ENCODE measurements around the gene MCF2L2.

Gene MCF2L2

DNA sequence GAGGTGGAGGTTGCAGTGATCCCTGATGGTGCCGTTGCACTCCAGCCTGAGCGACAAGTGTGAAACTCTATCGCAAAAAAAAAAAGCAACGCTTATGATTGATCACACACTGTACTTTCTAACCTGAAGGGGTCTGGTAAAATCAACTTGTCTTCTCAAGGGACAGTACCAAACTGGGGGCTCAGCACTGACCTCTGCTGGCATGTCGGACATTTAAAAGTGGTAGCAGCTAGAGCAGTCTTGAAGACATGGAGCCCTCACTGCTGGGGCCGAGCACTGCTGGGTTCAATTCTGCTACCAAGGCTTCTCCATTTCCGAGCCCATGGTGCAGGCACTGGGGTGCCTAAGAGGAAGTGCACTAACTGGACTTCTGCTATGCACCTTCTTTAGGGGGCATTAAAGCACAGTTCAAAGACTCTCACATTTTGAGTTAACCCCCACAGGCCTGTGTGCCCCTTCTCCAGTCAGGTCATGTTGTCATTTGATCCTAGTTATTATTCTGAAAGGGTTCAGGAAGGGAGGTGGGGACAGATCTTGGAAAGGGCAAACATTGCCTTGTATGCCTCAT is 239.4 kb downstream of the MCF2L2 start:
- POLR2A ChIA-PET, result no interaction called here
- H3K4me1 ChIP-seq (ENCODE audit: control insufficient read depth, insufficient read depth, low read length), result no peaks in the 10 kb centered on the region; the same call in 1 of the 2 replicates
- no peak overlapping the region for H3K27ac ChIP-seq (ENCODE audit: extremely low read depth, low read depth, low read length)
- no peak overlapping the region for H3K4me3 ChIP-seq (ENCODE audit: low read depth, low read length)
- TF ChIP-seq MYNN (tag by site-specific recombination; IDR thresholded peaks at IDR 0.05; ENCODE audit: borderline replicate concordance), result no peak
- TF ChIP-seq, protein P1, sequence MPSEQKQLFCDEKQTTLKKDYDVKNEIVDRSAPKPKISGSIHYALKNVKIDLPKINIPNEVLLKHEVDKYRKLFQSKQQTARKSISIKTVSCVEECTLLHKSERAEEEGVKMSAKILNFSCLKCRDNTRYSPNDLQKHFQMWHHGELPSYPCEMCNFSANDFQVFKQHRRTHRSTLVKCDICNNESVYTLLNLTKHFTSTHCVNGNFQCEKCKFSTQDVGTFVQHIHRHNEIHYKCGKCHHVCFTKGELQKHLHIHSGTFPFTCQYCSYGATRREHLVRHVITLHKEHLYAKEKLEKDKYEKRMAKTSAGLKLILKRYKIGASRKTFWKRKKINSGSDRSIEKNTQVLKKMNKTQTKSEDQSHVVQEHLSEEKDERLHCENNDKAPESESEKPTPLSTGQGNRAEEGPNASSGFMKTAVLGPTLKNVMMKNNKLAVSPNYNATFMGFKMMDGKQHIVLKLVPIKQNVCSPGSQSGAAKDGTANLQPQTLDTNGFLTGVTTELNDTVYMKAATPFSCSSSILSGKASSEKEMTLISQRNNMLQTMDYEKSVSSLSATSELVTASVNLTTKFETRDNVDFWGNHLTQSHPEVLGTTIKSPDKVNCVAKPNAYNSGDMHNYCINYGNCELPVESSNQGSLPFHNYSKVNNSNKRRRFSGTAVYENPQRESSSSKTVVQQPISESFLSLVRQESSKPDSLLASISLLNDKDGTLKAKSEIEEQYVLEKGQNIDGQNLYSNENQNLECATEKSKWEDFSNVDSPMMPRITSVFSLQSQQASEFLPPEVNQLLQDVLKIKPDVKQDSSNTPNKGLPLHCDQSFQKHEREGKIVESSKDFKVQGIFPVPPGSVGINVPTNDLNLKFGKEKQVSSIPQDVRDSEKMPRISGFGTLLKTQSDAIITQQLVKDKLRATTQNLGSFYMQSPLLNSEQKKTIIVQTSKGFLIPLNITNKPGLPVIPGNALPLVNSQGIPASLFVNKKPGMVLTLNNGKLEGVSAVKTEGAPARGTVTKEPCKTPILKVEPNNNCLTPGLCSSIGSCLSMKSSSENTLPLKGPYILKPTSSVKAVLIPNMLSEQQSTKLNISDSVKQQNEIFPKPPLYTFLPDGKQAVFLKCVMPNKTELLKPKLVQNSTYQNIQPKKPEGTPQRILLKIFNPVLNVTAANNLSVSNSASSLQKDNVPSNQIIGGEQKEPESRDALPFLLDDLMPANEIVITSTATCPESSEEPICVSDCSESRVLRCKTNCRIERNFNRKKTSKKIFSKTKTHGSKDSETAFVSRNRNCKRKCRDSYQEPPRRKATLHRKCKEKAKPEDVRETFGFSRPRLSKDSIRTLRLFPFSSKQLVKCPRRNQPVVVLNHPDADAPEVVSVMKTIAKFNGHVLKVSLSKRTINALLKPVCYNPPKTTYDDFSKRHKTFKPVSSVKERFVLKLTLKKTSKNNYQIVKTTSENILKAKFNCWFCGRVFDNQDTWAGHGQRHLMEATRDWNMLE (tag by site-specific recombination; conservative IDR thresholded peaks at IDR 0.05; ENCODE audit: low read depth), result no peak
- no peak for TF ChIP-seq KLF9 (tag by site-specific recombination; IDR thresholded peaks at IDR 0.05; ENCODE audit: low read depth)
- TF ChIP-seq ZBTB1 (tag by site-specific recombination; IDR thresholded peaks at IDR 0.05), result no peak
- no peak for TF ChIP-seq ZNF704 (tag by site-specific recombination; IDR thresholded peaks at IDR 0.05)
- TF ChIP-seq, protein P2, sequence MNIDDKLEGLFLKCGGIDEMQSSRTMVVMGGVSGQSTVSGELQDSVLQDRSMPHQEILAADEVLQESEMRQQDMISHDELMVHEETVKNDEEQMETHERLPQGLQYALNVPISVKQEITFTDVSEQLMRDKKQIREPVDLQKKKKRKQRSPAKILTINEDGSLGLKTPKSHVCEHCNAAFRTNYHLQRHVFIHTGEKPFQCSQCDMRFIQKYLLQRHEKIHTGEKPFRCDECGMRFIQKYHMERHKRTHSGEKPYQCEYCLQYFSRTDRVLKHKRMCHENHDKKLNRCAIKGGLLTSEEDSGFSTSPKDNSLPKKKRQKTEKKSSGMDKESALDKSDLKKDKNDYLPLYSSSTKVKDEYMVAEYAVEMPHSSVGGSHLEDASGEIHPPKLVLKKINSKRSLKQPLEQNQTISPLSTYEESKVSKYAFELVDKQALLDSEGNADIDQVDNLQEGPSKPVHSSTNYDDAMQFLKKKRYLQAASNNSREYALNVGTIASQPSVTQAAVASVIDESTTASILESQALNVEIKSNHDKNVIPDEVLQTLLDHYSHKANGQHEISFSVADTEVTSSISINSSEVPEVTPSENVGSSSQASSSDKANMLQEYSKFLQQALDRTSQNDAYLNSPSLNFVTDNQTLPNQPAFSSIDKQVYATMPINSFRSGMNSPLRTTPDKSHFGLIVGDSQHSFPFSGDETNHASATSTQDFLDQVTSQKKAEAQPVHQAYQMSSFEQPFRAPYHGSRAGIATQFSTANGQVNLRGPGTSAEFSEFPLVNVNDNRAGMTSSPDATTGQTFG (tag by site-specific recombination; IDR thresholded peaks at IDR 0.05; ENCODE audit: borderline replicate concordance), result no peak
- TF ChIP-seq, protein P3, sequence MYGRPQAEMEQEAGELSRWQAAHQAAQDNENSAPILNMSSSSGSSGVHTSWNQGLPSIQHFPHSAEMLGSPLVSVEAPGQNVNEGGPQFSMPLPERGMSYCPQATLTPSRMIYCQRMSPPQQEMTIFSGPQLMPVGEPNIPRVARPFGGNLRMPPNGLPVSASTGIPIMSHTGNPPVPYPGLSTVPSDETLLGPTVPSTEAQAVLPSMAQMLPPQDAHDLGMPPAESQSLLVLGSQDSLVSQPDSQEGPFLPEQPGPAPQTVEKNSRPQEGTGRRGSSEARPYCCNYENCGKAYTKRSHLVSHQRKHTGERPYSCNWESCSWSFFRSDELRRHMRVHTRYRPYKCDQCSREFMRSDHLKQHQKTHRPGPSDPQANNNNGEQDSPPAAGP (tag by site-specific recombination; IDR thresholded peaks at IDR 0.05), result no peak
- no peak for TF ChIP-seq GLI2 (tag by site-specific recombination; IDR thresholded peaks at IDR 0.05; ENCODE audit: borderline replicate concordance, low read depth)
- H3K9me3 ChIP-seq (ENCODE audit: control insufficient read depth, insufficient read depth, low read depth, low read length), result no peaks in the 10 kb centered on the region
- H3K36me3 ChIP-seq (ENCODE audit: control insufficient read depth in 2 of 2, insufficient read depth in 1 of 2, low read length in 2 of 2), result no peaks in the 10 kb centered on the region
- CTCF ChIA-PET, result interaction anchor here (0.7 to 7.7 kb wide), 3 partner anchors 10 to 194 kb away, joined by 3 to 175 read pairs (median 17); no protein-coding TSS in a partner anchor

DNA sequence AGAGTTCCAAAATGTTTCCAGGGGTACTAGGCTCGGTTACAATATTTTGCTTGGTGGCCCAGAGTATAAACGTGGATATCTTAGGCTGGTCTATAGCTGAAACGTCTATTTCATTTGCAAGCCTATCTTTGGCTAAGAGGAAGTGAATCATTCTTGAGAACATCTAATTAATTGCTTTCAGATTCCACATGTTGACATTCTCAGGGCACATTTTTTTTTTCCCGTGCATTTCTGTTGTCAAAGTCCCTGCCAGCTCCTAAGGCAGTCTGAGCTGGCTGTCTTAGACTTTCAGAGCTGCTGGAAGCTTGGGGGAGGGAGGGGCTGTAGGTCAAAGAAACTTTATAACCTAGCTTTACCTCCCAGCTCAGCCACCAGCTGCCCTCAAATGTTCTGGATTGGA is 242.7 kb downstream of the MCF2L2 start:
- ChIA-PET POLR2A (no interaction called here), CTCF (interaction anchor here (0.6 to 7.7 kb wide), 9 partner anchors 8 to 206 kb away, joined by 3 to 175 read pairs (median 5); no protein-coding TSS in a partner anchor)
- no peak overlapping the region for H3K4me3 ChIP-seq (ENCODE audit: low read depth, low read length)
- H3K9me3 ChIP-seq (ENCODE audit: control insufficient read depth, insufficient read depth, low read depth, low read length), result no peaks in the 10 kb centered on the region
- no peak overlapping the region for H3K27ac ChIP-seq (ENCODE audit: extremely low read depth, low read depth, low read length)
- no peaks in the 10 kb centered on the region for H3K36me3 ChIP-seq (ENCODE audit: control insufficient read depth in 2 of 2, insufficient read depth in 1 of 2, low read length in 2 of 2)
- H3K4me1 ChIP-seq (ENCODE audit: control insufficient read depth, insufficient read depth, low read length), result no peaks in the 10 kb centered on the region
- TF ChIP-seq ZNF600 (tag by site-specific recombination; IDR thresholded peaks at IDR 0.05) (no peak), ZBTB8A (tag by site-specific recombination; IDR thresholded peaks at IDR 0.05) (no peak), ZNF513 (tag by site-specific recombination; IDR thresholded peaks at IDR 0.05) (no peak), ZNF157 (tag by site-specific recombination; IDR thresholded peaks at IDR 0.05) (no peak), ZNF776 (tag by site-specific recombination; IDR thresholded peaks at IDR 0.05; ENCODE audit: borderline replicate concordance) (no peak)
- TF ChIP-seq, protein P4, sequence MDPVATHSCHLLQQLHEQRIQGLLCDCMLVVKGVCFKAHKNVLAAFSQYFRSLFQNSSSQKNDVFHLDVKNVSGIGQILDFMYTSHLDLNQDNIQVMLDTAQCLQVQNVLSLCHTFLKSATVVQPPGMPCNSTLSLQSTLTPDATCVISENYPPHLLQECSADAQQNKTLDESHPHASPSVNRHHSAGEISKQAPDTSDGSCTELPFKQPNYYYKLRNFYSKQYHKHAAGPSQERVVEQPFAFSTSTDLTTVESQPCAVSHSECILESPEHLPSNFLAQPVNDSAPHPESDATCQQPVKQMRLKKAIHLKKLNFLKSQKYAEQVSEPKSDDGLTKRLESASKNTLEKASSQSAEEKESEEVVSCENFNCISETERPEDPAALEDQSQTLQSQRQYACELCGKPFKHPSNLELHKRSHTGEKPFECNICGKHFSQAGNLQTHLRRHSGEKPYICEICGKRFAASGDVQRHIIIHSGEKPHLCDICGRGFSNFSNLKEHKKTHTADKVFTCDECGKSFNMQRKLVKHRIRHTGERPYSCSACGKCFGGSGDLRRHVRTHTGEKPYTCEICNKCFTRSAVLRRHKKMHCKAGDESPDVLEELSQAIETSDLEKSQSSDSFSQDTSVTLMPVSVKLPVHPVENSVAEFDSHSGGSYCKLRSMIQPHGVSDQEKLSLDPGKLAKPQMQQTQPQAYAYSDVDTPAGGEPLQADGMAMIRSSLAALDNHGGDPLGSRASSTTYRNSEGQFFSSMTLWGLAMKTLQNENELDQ (tag by site-specific recombination; IDR thresholded peaks at IDR 0.05; ENCODE audit: low read depth), result no peak
- TF ChIP-seq, protein P5, sequence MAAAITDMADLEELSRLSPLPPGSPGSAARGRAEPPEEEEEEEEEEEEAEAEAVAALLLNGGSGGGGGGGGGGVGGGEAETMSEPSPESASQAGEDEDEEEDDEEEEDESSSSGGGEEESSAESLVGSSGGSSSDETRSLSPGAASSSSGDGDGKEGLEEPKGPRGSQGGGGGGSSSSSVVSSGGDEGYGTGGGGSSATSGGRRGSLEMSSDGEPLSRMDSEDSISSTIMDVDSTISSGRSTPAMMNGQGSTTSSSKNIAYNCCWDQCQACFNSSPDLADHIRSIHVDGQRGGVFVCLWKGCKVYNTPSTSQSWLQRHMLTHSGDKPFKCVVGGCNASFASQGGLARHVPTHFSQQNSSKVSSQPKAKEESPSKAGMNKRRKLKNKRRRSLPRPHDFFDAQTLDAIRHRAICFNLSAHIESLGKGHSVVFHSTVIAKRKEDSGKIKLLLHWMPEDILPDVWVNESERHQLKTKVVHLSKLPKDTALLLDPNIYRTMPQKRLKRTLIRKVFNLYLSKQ (tag by site-specific recombination; IDR thresholded peaks at IDR 0.05; ENCODE audit: borderline replicate concordance), result no peak
